HFFc6 (cell line): ENCODE results near the gene MOXD1. TPM values are rescaled to one million over a fixed set of nuclear protein-coding genes. Genes with fewer than 3 reads are reported as not detected.
A peak's percentile ranks its signal among the peaks of the same experiment; 100 is the strongest.

ENCODE experiments used
- DNase-seq: peaks from one replicate; pipeline ENCODE4 v3.0.0-alpha.2; 2018
- H3K27ac Mint-ChIP-seq: 2 replicates; pipeline ENCODE4 v1.8.0; 2020; ENCODE audit warnings: mild to moderate bottlenecking, mixed read lengths
- H3K27me3 Mint-ChIP-seq: 2 replicates; pipeline ENCODE4 v1.8.0; 2021; ENCODE audit warnings: mild to moderate bottlenecking, moderate library complexity, mixed read lengths; ENCODE audit not compliant: insufficient read depth
- H3K36me3 Mint-ChIP-seq: 2 replicates; pipeline ENCODE4 v1.8.0; 2021; ENCODE audit warnings: low read depth, mixed read lengths
- H3K4me1 Mint-ChIP-seq: 2 replicates; pipeline ENCODE4 v1.8.0; 2020; ENCODE audit warnings: low read depth, mixed read lengths
- H3K4me3 Mint-ChIP-seq: 2 replicates; pipeline ENCODE4 v1.8.0; 2020; ENCODE audit warnings: mild to moderate bottlenecking, moderate library complexity, mixed read lengths
- H3K9me3 Mint-ChIP-seq: 2 replicates; pipeline ENCODE4 v1.8.0; 2020; ENCODE audit warnings: mild to moderate bottlenecking, mixed read lengths
- CTCF ChIP-seq: fragments of 200-600 bp; sonication (generic); IDR thresholded peaks from 2 replicates; pipeline ENCODE4 v1.5.0; 2021; ENCODE audit warnings: antibody characterized with exemption, mild to moderate bottlenecking
- total RNA-seq, 6 experiments: library from RNA; stranded (reverse); fragmentation: NEBNext Ultra II Directional; extraction: Animal tissue kit (Norgen Biotek cat#: 25700); gene quantifications; 2 replicates in 1 of 6; 3 replicates in 5 of 6; pipeline ENCODE4 v1.2.3, GENCODE V29; 2021

MOXD1 gene
- total RNA-seq, 6 experiments from 2014 or later: 85.0 to 174 (median 153) TPM

GRCh38 chr6:132399376-132400074 is 1.8 kb downstream of the MOXD1 start:
- H3K4me3 Mint-ChIP-seq: peak overlapping the region; percentile 94
- no peaks in the 10 kb centered on the region for H3K27me3 Mint-ChIP-seq
- peaks cover 35% of the 10 kb centered on the region for H3K36me3 Mint-ChIP-seq
- H3K27ac Mint-ChIP-seq: peak overlapping the region; percentile 86
- no peak for TF ChIP-seq CTCF
- peak; percentile 85 for DNase-seq
- H3K9me3 Mint-ChIP-seq: peaks cover 15% of the 10 kb centered on the region
- H3K4me1 Mint-ChIP-seq: peaks cover 86% of the 10 kb centered on the region

GRCh38 chr6:132395015-132395597 is 6.2 kb downstream of the MOXD1 start:
- H3K36me3 Mint-ChIP-seq: peaks cover 52% of the 10 kb centered on the region
- no peak for DNase-seq
- H3K4me3 Mint-ChIP-seq: peak overlapping the region; percentile 10; the same call in 1 of the 2 replicates
- no peak for TF ChIP-seq CTCF
- H3K9me3 Mint-ChIP-seq: peaks cover 27% of the 10 kb centered on the region
- H3K27me3 Mint-ChIP-seq: no peaks in the 10 kb centered on the region
- H3K4me1 Mint-ChIP-seq: peaks cover 95% of the 10 kb centered on the region
- H3K27ac Mint-ChIP-seq: no peak overlapping the region

DNA sequence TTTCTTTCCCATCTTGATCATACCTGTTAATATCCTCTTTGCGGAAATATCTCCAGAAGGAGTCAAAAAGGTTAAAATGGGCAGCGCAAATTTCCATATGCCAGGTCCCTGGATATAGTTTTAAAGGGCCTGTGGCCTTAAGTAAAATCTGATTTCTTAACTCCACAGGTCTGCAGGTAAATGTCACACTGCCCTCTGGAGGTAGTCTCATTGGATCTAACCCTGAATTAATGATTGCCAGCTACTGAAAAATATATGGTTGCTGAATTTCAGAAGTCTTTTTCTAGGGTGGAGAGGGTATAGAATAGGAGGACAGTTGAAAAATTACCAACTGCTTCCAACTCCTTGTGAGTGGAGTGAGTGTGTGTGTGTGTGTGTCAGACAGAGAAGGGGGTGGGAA is 8.5 kb downstream of the MOXD1 start:
- peak; percentile 12 for DNase-seq
- TF ChIP-seq CTCF: peak; percentile 69
- peak overlapping the region; percentile 94 for H3K27ac Mint-ChIP-seq
- H3K9me3 Mint-ChIP-seq: peaks cover 27% of the 10 kb centered on the region
- peaks cover 98% of the 10 kb centered on the region for H3K4me1 Mint-ChIP-seq
- no peaks in the 10 kb centered on the region for H3K27me3 Mint-ChIP-seq
- peak overlapping the region; percentile 81 for H3K4me3 Mint-ChIP-seq
- H3K36me3 Mint-ChIP-seq: peaks cover 54% of the 10 kb centered on the region

- TF ChIP-seq CTCF: no peak
- Mint-ChIP-seq H3K4me1 (peaks cover 94% of the 10 kb centered on the region), H3K9me3 (peaks cover 27% of the 10 kb centered on the region), H3K4me3 (peak overlapping the region; percentile 81), H3K27ac (peak overlapping the region; percentile 94), H3K27me3 (no peaks in the 10 kb centered on the region), H3K36me3 (peaks cover 49% of the 10 kb centered on the region)
- DNase-seq: no peak
Measured at GRCh38 chr6:132392270-132392646, 9.0 kb downstream of the MOXD1 start.

DNA sequence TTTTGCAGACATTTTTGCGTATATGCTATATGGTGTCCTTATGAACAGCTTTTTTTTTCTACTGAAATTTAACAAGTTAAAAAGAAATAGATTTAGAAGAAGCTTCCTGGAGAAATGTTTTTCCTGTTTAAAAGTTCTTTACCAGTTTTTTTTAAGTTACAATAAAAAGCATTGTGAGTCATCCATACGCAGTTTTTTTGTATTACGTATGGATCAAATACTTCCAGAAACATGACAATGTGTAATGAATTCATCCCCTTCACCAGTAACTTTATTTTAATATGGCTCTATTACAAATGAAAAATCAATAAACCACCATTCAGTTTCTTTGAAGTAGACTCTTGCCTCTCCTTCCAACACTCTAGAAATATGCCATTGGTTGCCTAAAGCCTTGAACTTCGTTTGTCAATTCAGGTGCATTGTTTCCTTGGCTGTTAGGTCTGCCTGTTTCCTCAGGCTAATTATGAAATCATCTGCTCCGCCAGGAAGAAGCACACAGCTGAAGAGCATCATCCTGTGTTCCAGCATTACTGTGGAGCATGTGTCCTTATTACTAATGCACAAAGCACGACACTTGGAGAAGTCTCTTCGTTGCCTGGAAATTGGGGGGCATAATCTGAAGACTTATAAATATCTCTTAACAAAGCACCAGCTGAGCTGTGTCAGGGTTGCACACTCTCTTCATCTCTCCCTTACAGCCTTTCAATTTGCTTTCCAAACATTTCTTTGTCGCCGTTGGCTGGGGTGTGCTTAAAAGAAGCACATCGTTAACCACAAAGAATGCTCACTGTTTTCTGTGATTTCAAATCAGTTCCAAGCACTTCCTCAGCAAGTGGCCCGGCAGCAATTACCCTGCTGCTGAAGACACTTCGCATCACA is 9.6 kb downstream of the MOXD1 start:
- H3K27ac Mint-ChIP-seq: peak overlapping the region; percentile 94
- H3K27me3 Mint-ChIP-seq: no peaks in the 10 kb centered on the region
- peaks cover 27% of the 10 kb centered on the region for H3K9me3 Mint-ChIP-seq
- no peak for TF ChIP-seq CTCF
- H3K36me3 Mint-ChIP-seq: peaks cover 47% of the 10 kb centered on the region
- H3K4me3 Mint-ChIP-seq: peak overlapping the region; percentile 81
- DNase-seq: peak; percentile 94
- H3K4me1 Mint-ChIP-seq: peaks cover 88% of the 10 kb centered on the region
